DOHH2 (cell line): ENCODE measurements around the gene KAT2B.

Experiments used
- EZH2phosphoT487 ChIP-seq: fragments of 200-600 bp; sonication (generic); IDR thresholded peaks from 2 replicates; pipeline ENCODE4 v1.6.1; 2017; ENCODE audit warnings: borderline replicate concordance, mild to moderate bottlenecking, antibody characterized with exemption, low read length, moderate library complexity, mixed read lengths
- TF ChIP-seq, protein P1 (sequence below): fragments of 200-600 bp; sonication (generic); IDR thresholded peaks from one replicate; pipeline ENCODE4 v1.5.1; 2014; ENCODE audit warnings: antibody characterized with exemption, mild to moderate bottlenecking, low read depth, low read length; ENCODE audit not compliant: poor library complexity, severe bottlenecking

DNA sequence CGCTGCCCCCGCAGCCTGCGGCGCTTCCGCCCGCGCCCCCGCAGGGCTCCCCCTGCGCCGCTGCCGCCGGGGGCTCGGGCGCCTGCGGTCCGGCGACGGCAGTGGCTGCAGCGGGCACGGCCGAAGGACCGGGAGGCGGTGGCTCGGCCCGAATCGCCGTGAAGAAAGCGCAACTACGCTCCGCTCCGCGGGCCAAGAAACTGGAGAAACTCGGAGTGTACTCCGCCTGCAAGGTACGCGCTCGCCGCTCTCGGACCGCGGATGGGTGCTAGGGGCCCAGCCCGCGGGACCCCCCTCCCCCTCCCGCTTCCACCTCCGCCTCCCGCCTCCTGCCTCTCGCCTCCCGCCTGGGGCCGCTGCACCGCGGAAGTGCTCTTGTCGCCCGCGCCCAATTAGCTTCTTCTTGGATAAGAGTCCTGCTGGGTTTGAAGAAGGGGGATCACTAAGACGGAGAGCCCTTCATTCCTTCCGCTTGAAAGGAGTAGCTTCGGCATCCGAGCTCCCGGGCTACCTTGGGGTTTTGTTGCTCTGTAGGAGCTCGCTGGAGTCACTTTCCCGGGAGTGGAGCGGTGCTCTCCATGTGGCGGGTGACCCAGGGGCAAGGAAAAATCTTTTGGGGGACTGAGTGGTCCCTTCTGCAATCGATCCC, 426 bp downstream of the KAT2B start:
- TF ChIP-seq, protein P1, sequence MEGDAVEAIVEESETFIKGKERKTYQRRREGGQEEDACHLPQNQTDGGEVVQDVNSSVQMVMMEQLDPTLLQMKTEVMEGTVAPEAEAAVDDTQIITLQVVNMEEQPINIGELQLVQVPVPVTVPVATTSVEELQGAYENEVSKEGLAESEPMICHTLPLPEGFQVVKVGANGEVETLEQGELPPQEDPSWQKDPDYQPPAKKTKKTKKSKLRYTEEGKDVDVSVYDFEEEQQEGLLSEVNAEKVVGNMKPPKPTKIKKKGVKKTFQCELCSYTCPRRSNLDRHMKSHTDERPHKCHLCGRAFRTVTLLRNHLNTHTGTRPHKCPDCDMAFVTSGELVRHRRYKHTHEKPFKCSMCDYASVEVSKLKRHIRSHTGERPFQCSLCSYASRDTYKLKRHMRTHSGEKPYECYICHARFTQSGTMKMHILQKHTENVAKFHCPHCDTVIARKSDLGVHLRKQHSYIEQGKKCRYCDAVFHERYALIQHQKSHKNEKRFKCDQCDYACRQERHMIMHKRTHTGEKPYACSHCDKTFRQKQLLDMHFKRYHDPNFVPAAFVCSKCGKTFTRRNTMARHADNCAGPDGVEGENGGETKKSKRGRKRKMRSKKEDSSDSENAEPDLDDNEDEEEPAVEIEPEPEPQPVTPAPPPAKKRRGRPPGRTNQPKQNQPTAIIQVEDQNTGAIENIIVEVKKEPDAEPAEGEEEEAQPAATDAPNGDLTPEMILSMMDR = no peak
- TF ChIP-seq EZH2phosphoT487 = no peak
